ENCODE data around the gene MTRFR.

GRCh38 chr12:123258593-123258992 lies 25.4 kb downstream of the MTRFR start:
- TF ChIP-seq, protein P1, sequence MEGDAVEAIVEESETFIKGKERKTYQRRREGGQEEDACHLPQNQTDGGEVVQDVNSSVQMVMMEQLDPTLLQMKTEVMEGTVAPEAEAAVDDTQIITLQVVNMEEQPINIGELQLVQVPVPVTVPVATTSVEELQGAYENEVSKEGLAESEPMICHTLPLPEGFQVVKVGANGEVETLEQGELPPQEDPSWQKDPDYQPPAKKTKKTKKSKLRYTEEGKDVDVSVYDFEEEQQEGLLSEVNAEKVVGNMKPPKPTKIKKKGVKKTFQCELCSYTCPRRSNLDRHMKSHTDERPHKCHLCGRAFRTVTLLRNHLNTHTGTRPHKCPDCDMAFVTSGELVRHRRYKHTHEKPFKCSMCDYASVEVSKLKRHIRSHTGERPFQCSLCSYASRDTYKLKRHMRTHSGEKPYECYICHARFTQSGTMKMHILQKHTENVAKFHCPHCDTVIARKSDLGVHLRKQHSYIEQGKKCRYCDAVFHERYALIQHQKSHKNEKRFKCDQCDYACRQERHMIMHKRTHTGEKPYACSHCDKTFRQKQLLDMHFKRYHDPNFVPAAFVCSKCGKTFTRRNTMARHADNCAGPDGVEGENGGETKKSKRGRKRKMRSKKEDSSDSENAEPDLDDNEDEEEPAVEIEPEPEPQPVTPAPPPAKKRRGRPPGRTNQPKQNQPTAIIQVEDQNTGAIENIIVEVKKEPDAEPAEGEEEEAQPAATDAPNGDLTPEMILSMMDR (conservative IDR thresholded peaks at IDR 0.05; ENCODE audit: low read length): no peak
- no peak for TF ChIP-seq EZH2phosphoT487 (IDR thresholded peaks at IDR 0.05; ENCODE audit: borderline replicate concordance)
